Effector memory CD4-positive, alpha-beta T cell (primary cell): ENCODE results near the gene XRCC3.

Source experiments
- DNase-seq, 3 donors: peaks; one replicate each; pipeline ENCODE4 v3.0.0-alpha.2; 2020
- H3K27ac ChIP-seq: 2 replicates; pipeline ENCODE4 v1.7.0; 2013; ENCODE audit warnings: mild to moderate bottlenecking, low read length, moderate library complexity; ENCODE audit not compliant: insufficient read depth, poor library complexity, severe bottlenecking
- H3K27me3 ChIP-seq: replicated peaks from 2 replicates; pipeline ENCODE4 v1.7.0; 2013; ENCODE audit warnings: mild to moderate bottlenecking, low read length; ENCODE audit not compliant: insufficient read depth, control insufficient read depth, poor library complexity, severe bottlenecking
- H3K36me3 ChIP-seq: 2 replicates; pipeline ENCODE4 v1.7.0; 2013; ENCODE audit warnings: mild to moderate bottlenecking, low read length, moderate library complexity; ENCODE audit not compliant: control insufficient read depth, insufficient read depth
- H3K4me1 ChIP-seq: 2 replicates; pipeline ENCODE4 v1.7.0; 2013; ENCODE audit warnings: low read length, mild to moderate bottlenecking; ENCODE audit not compliant: control insufficient read depth, insufficient read depth, poor library complexity, severe bottlenecking
- H3K4me3 ChIP-seq: 2 replicates; pipeline ENCODE4 v1.7.0; 2013; ENCODE audit warnings: low read length, low read depth, mild to moderate bottlenecking; ENCODE audit not compliant: insufficient read depth, poor library complexity, severe bottlenecking
- H3K9me3 ChIP-seq: 2 replicates; pipeline ENCODE4 v1.7.0; 2013; ENCODE audit warnings: mild to moderate bottlenecking, low read length, moderate library complexity; ENCODE audit not compliant: control insufficient read depth

The XRCC3 gene

DNA sequence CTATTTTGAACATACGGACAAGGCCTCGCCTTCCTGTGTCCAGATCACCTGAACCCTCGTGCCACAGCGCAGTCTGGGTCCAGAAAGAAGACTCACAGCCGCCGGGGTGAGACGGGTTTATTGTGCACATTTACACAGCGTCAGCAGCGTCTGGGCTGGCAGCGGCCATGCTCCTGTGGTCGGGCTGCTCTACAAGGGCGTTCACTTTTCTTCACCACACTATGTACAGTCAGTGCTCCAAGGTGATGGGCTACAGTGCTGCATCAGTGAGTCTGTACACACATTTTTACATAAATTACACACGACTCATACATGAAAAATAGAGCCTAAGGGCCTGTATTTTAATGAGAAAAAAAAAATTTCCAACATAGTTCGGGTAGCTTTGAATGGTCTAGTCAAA, 18.4 kb upstream of the XRCC3 start:
- H3K4me1 ChIP-seq = no peaks in the 10 kb centered on the region
- no peak for DNase-seq
- H3K9me3 ChIP-seq = no peaks in the 10 kb centered on the region
- H3K27me3 ChIP-seq = no peaks in the 10 kb centered on the region
- no peak overlapping the region for H3K4me3 ChIP-seq
- H3K27ac ChIP-seq = no peak overlapping the region
- H3K36me3 ChIP-seq = peaks cover 25% of the 10 kb centered on the region

DNA sequence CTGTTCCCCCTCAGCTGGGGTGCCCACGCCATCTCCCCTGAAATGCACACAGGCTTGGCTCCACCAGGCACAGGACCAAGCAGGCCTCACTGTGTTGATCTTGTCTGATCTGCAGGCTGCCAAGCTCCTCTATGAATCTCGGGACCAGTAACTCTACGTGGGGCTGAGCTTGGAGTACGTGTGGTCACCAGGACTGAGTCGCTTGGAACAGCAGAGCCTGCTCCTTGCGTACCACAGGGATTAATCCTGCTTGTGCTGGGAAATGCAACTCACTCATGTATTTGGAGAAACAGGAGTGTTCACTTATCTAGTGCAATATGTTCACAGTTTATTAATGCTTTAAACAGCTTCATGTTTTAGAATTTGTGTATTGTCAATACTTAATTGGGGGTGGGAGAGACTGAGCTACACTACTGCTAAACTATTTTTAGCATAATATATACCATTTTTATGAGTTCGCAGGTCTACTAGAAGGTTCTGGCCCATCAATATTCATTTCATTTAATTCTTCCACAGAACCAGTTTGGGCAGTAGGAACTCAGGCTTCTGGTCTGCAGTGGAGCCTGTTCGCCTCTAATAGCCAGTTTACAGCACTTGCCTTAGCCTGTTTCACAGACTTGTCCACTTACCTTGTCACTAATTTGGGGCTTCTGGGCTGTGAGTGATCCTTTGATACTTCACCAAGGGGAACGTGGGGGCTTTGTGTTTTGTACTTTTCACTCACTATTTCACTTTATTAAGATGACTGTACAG, 17.8 kb upstream of the XRCC3 start:
- no peak overlapping the region for H3K4me3 ChIP-seq
- H3K4me1 ChIP-seq = no peaks in the 10 kb centered on the region

DNA sequence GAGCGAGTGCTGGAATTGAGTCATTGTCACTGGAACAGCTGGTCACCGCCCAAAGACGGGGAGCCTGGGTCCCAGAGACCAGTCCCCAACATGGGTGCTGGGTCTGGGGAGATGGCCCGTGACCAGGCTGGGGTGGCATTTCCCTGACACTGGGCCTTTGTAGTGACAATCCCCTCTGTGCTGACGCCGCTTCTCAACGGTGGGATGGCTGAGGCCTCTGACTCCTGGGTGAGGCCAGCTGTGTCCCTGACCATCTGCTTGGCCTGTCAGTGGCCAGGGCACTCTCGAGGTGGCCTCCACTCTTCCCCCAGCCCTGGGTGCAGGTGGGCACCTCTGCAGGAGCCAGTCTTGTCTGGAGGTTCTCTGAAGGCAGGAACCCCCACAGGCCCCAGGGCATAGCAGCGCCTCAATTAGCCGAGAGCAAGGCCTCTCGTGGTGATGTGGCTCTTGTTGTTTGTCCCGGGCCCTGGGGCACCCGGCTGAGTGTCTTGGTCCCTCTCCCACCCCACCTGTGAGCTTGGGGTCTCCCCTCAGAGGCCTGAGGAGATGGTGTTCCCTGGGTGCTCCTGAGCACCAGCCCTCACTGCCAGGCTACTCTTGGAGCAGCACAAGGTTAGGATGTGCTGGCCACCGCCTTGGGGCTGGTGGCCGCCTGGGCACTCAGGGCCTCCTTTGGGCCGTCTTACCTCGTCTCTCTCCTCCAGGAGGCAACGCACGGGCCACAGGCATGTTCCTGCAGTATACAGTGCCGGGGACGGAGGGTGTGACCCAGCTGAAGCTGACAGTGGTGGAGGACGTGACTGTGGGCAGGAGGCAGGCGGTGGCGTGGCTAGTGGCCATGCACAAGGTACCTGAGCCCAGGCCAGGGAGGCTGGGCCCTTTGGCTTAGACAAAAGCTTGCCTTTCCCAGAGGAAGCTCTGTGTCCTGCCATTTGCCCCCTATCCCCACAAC, 16.9 kb upstream of the XRCC3 start:
- Histone ChIP-seq H3K27me3 (no peaks in the 10 kb centered on the region), H3K9me3 (no peaks in the 10 kb centered on the region), H3K4me1 (no peaks in the 10 kb centered on the region), H3K4me3 (no peak overlapping the region), H3K27ac (no peak overlapping the region), H3K36me3 (peaks cover 24% of the 10 kb centered on the region)
- no peak for DNase-seq

More for the DNA sequence above, 17.8 kb upstream of the XRCC3 start:
- Histone ChIP-seq H3K27ac (no peak overlapping the region), H3K36me3 (peaks cover 23% of the 10 kb centered on the region), H3K9me3 (no peaks in the 10 kb centered on the region), H3K27me3 (no peaks in the 10 kb centered on the region)
- no peak for DNase-seq

DNA sequence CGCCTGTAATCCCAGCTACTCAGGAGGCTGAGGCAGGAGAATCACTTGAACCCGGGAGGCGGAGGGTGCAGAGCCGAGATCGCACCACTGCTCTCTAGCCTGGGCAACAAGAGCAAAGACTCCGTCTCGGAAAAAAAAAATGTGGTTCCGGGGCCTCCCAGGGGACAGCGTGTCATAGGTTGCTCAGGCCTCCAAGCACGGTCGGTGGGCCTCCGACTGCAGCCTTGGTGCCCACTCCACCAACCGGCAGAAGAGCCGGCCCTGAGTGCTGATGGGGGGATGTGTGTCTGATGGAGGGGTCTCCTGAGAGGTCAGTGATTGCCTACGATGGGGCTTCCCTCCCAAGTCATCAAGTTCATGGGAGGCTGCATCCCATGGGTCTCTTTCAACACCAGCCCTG, 16.2 kb upstream of the XRCC3 start:
- peaks cover 24% of the 10 kb centered on the region for H3K36me3 ChIP-seq
- H3K27ac ChIP-seq = no peak overlapping the region
- H3K27me3 ChIP-seq = no peaks in the 10 kb centered on the region
- H3K9me3 ChIP-seq = no peaks in the 10 kb centered on the region
- H3K4me3 ChIP-seq = no peak overlapping the region
- DNase-seq = no peak
- H3K4me1 ChIP-seq = no peaks in the 10 kb centered on the region

DNA sequence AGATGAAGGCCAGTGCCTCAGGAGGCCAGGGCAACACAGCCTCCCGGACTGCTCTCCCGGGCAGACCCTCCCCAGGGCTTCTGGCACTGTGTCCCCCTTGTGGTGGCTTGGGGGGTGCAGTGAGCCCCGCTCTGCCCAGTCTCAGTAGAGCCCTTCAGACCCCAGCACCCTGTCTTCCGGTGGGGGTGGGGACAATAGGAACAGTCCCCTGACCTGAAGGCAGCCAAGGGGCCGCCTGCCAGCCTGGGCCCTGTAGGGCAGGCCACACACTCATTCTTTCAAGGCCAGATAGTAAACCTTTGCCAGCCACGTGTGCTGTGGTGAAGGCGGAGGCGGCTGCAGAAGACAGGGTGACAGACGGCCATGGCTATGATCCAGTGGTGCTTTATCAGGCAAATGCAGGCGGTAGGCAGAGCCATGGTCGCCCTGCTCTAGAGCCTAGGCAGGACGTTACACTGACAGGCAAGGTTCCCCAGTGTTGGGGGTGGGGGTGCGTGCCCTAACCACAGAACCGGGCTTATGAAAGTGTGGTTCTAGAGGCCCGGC, 15.3 kb upstream of the XRCC3 start:
- Histone ChIP-seq H3K36me3 (peaks cover 24% of the 10 kb centered on the region), H3K4me1 (no peaks in the 10 kb centered on the region), H3K27me3 (no peaks in the 10 kb centered on the region), H3K4me3 (no peak overlapping the region), H3K9me3 (no peaks in the 10 kb centered on the region), H3K27ac (no peak overlapping the region)
- no peak for DNase-seq

DNA sequence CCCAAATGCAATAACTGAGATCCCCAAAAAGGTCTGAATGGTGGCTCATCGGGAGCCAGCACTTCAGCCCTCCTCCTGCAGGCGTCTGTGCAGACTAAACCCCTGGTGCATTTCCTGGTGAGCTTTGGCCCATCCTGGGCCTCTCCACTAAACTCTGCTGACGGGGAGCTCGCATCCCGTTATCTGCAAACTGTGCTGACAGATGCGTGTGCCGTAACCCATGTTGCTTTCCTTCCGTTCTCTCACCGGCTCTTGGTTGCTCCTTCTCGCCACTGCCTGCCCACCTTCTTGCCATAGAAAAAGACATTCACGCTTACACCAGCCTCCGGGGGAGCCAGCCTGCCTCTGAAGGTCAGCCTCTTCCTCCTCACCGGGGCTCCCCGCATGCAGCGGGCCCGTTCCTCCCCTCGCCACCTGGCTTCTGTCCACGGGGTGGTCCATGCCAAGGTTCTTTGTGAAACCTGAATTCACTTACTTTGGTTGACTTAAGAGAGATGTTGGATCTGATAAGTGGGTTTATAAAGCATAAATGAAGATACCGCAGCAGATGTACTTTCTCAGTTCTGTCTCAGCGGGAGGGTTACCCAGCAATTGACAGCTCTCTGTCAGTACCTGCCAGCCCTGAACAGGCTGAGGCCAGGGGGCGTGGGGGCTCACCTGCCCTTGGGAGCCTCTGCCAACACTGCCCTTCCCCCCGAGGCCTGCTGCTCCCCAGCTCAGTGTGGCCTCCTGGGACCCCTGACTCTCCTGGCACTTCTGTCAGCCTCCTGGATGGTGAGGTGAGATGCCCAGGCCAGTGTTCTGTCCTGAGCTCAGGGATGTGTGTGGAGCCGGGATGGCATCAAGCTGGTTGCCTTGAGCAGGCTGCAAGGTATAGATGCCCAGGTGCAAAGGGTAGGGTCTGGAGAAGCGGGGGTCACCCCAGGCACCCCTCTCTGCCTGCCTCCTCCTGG, 14.5 kb upstream of the XRCC3 start:
- no peak overlapping the region for H3K4me3 ChIP-seq
- H3K4me1 ChIP-seq = no peaks in the 10 kb centered on the region
- H3K36me3 ChIP-seq = peaks cover 22% of the 10 kb centered on the region
- no peaks in the 10 kb centered on the region for H3K9me3 ChIP-seq
- H3K27me3 ChIP-seq = no peaks in the 10 kb centered on the region
- H3K27ac ChIP-seq = no peak overlapping the region
- DNase-seq = no peak

DNA sequence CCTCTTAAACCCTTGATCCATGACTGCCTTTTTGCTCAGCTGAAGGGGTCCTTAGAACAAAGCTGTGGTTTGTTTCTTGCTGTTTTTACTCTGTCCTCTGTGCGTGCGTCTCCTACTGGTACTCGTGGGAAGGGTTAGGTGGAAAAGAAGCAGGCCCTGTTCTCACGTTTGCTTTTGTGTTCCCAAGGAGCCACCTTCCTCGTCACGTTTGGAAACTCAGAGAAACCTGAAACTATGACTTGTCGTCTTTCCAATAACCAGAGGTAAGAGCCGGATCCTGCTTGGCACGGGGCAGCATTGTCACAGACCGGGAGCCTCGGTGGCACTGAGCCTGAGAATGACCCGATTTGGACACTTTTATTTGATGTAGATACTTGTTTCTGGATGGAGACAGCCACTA, 13.5 kb upstream of the XRCC3 start:
- Histone ChIP-seq H3K27me3 (no peaks in the 10 kb centered on the region), H3K4me1 (no peaks in the 10 kb centered on the region), H3K4me3 (no peak overlapping the region), H3K27ac (no peak overlapping the region), H3K36me3 (peaks cover 22% of the 10 kb centered on the region), H3K9me3 (no peaks in the 10 kb centered on the region)
- no peak for DNase-seq

DNA sequence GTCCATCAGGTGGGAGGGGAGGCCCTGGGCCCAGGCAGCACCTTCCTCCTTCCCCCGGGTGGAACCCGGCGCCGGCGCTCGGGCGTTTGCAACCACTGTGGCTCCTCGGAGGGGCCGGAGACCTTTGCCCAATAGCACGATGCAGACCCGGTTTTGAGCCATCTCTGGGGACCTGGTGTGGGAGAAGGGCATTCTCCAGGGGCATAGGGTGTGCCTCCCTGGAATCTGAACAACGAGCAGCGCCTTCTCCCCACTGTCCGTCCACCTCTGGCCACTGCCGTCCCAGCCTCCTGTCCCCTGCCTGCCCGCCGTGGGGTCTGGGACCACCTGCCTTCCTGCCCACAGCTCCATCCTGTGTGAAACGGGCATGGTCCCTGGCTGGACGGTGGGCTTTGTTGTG, 12.9 kb upstream of the XRCC3 start:
- no peaks in the 10 kb centered on the region for H3K4me1 ChIP-seq
- no peaks in the 10 kb centered on the region for H3K27me3 ChIP-seq
- H3K36me3 ChIP-seq = peaks cover 19% of the 10 kb centered on the region
- no peaks in the 10 kb centered on the region for H3K9me3 ChIP-seq
- H3K27ac ChIP-seq = no peak overlapping the region
- H3K4me3 ChIP-seq = no peak overlapping the region
- no peak for DNase-seq

DNA sequence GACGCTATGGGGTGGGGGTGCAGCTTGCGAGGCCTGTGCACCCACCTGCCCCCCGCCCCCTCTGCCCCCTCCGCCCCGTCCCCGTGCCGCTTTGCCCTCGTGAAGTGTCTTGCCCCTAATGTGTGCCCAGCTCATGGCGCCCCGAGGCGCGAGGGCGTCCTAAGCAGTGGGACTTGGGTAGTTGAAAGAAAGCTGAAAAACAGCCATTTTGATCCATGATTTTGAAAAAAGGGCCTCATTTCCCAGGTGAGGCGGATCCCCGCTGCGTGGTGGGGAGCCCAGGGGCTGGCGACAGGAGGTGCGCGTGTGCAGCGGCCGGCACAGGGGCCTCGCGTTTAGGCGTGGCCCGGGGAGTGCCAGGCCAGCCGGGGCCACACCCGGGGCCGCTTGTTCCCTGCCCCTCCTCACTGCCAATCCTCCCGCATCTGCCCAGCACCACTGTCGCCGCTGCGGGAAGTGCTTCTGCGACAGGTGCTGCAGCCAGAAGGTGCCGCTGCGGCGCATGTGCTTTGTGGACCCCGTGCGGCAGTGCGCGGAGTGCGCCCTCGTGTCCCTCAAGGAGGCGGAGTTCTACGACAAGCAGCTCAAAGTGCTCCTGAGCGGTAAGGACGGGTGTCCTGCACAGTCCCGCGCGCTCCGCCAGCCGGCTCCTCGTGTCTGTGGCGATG, 12.2 kb upstream of the XRCC3 start:
- H3K36me3 ChIP-seq = peaks cover 19% of the 10 kb centered on the region
- H3K27me3 ChIP-seq = no peaks in the 10 kb centered on the region
- no peaks in the 10 kb centered on the region for H3K4me1 ChIP-seq
- H3K4me3 ChIP-seq = no peak overlapping the region
- H3K9me3 ChIP-seq = no peaks in the 10 kb centered on the region
- DNase-seq = no peak
- no peak overlapping the region for H3K27ac ChIP-seq
